ENCODE results near the gene MBP. TPM values are rescaled to one million over a fixed set of nuclear protein-coding genes. Genes with fewer than 3 reads are reported as not detected.

Gene MBP
- 10 to 100 TPM; 75.4 to 79.2 TPM for total RNA-seq
- polyA plus RNA-seq (2013, experiment 1 of 2) = 78.5 TPM
- polyA plus RNA-seq (2013, experiment 2 of 2) = 74.9 TPM
- 52.1 to 661 (median 238) reads per million in 172 experiments for total RNA-seq

DNA sequence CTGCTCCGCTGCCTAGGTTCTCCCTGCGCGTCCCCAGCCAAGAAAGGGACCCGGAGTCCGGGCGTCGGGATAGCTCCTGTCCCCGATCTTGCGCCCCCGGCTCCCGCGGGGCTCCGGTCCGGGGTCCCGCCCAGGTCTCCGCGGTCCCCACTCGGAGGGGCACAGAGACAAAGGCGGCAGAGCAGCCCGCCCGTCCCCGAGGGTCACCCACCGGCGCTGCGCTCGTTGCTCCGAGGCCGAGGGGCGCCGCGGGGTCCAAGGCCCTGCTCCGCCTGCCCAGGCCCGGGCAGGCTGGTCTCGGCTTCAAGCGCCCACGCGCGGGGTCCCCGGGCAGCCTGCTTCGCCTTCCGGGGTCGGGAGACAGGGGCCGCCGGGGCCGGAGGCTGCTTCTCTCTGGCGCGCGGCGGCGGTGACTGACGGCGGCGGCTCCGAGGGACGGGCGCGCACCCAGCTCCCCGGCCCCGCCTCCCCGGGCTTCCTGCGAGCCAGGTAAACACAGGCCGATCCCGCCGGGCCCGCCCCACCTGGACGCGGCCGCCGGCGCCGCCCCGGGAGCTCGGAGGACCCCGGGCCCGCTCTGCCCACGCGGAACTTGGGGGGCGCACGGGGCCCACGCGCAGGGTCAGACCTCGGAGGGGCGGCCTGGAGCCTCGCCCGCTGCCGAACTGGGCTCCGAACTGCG, at the start of gene MBP:
Gene MBP (minus strand): TSS at position 415 of the 682 bp plus-strand sequence. CDS start 27,522 bp downstream, outside the sequence.
- H3K27ac Mint-ChIP-seq = peak within 1 kb of the TSS; percentile 83
- CTCF ChIA-PET = interaction anchor here (2.0 kb wide), 1 partner anchor 70 kb away, joined by 6 read pairs; no protein-coding TSS in a partner anchor
- Histone ChIP-seq H3K4me3 (ENCODE audit: low read length) (peak within 1 kb of the TSS; percentile 93), H3K4me1 (ENCODE audit: insufficient read depth, low read length) (peaks cover 44% of the 10 kb centered on the region), H3K36me3 (ENCODE audit: insufficient read depth, low read length) (peaks cover 12% of the 10 kb centered on the region), H3K27me3 (ENCODE audit: control insufficient read depth in 1 of 2, insufficient read depth in 2 of 2, low read length in 2 of 2) (no peaks in the 10 kb centered on the region), H3K27ac (ENCODE audit: low read depth in 1 of 2, low read length in 2 of 2) (peak within 1 kb of the TSS; percentile 77 to 78), H3K9me3 (ENCODE audit: control insufficient read depth in 1 of 2, insufficient read depth in 1 of 2, low read length in 2 of 2) (no peaks in the 10 kb centered on the region)
- ATAC-seq (ENCODE audit: poor library complexity) (peak; percentile 64), DNase-seq (peak; percentile 57 to 84 (median 76))
- H3K27me3 Mint-ChIP-seq = no peaks in the 10 kb centered on the region
- H3K36me3 Mint-ChIP-seq (ENCODE audit: low read depth) = peaks cover 38% of the 10 kb centered on the region
- H3K4me1 Mint-ChIP-seq (ENCODE audit: low read depth) = peaks cover 56% of the 10 kb centered on the region
- H3K4me3 Mint-ChIP-seq = peak within 1 kb of the TSS; percentile 98
- TF ChIP-seq, protein P1, sequence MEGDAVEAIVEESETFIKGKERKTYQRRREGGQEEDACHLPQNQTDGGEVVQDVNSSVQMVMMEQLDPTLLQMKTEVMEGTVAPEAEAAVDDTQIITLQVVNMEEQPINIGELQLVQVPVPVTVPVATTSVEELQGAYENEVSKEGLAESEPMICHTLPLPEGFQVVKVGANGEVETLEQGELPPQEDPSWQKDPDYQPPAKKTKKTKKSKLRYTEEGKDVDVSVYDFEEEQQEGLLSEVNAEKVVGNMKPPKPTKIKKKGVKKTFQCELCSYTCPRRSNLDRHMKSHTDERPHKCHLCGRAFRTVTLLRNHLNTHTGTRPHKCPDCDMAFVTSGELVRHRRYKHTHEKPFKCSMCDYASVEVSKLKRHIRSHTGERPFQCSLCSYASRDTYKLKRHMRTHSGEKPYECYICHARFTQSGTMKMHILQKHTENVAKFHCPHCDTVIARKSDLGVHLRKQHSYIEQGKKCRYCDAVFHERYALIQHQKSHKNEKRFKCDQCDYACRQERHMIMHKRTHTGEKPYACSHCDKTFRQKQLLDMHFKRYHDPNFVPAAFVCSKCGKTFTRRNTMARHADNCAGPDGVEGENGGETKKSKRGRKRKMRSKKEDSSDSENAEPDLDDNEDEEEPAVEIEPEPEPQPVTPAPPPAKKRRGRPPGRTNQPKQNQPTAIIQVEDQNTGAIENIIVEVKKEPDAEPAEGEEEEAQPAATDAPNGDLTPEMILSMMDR (IDR thresholded peaks at IDR 0.05) = no peak
- POLR2A ChIA-PET = interaction anchor here (0.6 to 4.6 kb wide), 22 partner anchors 8 to 411 kb away, joined by 3 to 42 read pairs (median 6); no protein-coding TSS in a partner anchor
- intact Hi-C loops (cut with DNase I, micrococcal nuclease) = loop anchor here (1.0 to 5.0 kb wide), 5 partner anchors 8 to 310 kb away; partner anchors contain the start of gene ZNF236 (in 1 of the 2)
- H3K9me3 Mint-ChIP-seq = no peaks in the 10 kb centered on the region

DNA sequence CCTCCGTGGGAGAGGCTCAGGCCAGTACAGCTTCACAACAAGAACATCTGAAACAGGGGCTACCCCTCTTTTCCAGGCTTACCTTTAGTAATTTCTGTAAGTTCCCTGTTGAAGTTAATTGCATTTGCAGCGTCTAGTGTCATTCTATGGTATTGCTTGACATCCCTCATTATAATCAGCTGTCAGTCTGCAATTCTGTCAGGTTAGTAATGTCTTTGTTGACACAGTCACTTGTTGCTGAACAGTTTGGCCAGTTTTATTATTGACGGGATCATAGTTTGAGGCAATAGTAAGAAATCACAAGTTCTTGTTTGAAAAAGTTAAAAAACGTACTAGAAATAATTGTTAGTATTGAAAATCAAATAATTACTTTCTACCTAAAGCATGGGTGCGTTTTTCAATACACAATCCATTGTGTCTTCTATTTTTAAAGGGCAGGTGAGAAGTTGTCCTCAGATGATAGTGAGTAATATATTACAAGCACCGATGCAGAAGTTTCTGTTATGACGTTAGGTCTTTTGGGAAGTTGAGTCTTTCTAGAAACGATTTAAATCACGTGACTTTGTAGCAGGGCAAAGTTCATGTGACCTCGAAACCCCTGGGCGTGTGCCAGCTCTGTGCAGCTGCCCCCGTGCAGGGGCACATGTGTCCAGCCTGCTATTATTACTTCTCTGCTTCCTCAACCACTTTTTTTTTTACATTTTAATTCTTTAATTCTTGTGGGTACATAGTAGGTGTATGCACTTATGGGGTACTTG, 49.5 kb upstream of the MBP start:
- no peaks in the 10 kb centered on the region for H3K36me3 ChIP-seq (ENCODE audit: insufficient read depth, low read length)
- Mint-ChIP-seq H3K4me1 (ENCODE audit: low read depth) (no peaks in the 10 kb centered on the region), H3K9me3 (no peaks in the 10 kb centered on the region), H3K36me3 (ENCODE audit: low read depth) (no peaks in the 10 kb centered on the region), H3K4me3 (no peak overlapping the region), H3K27ac (no peak overlapping the region), H3K27me3 (no peaks in the 10 kb centered on the region)
- POLR2A ChIA-PET = no interaction called here
- CTCF ChIA-PET = no interaction called here
- ATAC-seq (ENCODE audit: poor library complexity) (no peak), DNase-seq (peak in 2 of 14 experiments; percentile 16 to 25)
- no peaks in the 10 kb centered on the region for H3K27me3 ChIP-seq (ENCODE audit: control insufficient read depth in 1 of 2, insufficient read depth in 2 of 2, low read length in 2 of 2)
- no peaks in the 10 kb centered on the region for H3K4me1 ChIP-seq (ENCODE audit: insufficient read depth, low read length)
- no peak overlapping the region for H3K4me3 ChIP-seq (ENCODE audit: low read length)
- intact Hi-C loops (cut with DNase I, micrococcal nuclease) = no loop called here
- H3K27ac ChIP-seq (ENCODE audit: low read depth in 1 of 2, low read length in 2 of 2) = no peak overlapping the region
- TF ChIP-seq, protein P1 (IDR thresholded peaks at IDR 0.05) = no peak
- H3K9me3 ChIP-seq (ENCODE audit: control insufficient read depth in 1 of 2, insufficient read depth in 1 of 2, low read length in 2 of 2) = peaks cover 0 to 11% of the 10 kb centered on the region in 2 experiments

DNA sequence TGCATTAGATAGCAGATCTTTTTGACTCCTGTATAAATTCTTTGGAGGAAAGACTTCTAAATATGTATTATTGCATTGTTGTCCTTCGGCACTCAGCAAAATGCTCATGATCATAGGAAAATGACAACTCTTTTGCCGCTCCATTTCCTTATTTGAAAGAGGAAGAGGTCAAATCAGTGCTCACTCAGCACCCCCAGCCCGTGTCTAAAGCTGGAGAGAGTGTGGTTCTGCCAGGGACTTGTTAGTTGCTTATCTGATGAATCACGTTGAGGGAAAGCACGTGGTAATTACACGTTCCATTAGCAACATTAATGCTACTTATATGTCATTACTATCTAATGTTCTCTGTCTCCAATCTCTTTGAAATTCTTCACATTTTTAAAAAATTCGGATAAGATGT, 46.0 kb upstream of the MBP start:
- ChIA-PET POLR2A (no interaction called here), CTCF (no interaction called here)
- H3K27me3 ChIP-seq (ENCODE audit: control insufficient read depth in 1 of 2, insufficient read depth in 2 of 2, low read length in 2 of 2) = no peaks in the 10 kb centered on the region
- H3K36me3 ChIP-seq (ENCODE audit: insufficient read depth, low read length) = no peaks in the 10 kb centered on the region
- Mint-ChIP-seq H3K4me1 (ENCODE audit: low read depth) (no peaks in the 10 kb centered on the region), H3K4me3 (no peak overlapping the region), H3K27ac (no peak overlapping the region), H3K9me3 (no peaks in the 10 kb centered on the region), H3K27me3 (no peaks in the 10 kb centered on the region), H3K36me3 (ENCODE audit: low read depth) (no peaks in the 10 kb centered on the region)
- DNase-seq = peak in 3 of 14 experiments; percentile 15 to 64 (median 45)
- no peak overlapping the region for H3K4me3 ChIP-seq (ENCODE audit: low read length)
- no peaks in the 10 kb centered on the region for H3K4me1 ChIP-seq (ENCODE audit: insufficient read depth, low read length)
- no peak overlapping the region for H3K27ac ChIP-seq (ENCODE audit: low read depth in 1 of 2, low read length in 2 of 2)
- intact Hi-C loops (cut with DNase I, micrococcal nuclease) = no loop called here
- TF ChIP-seq, protein P1 (IDR thresholded peaks at IDR 0.05) = no peak
- no peaks in the 10 kb centered on the region for H3K9me3 ChIP-seq (ENCODE audit: control insufficient read depth in 1 of 2, insufficient read depth in 1 of 2, low read length in 2 of 2)
- ATAC-seq (ENCODE audit: poor library complexity) = no peak
